ENCODE results near the gene MRPS18C. TPM values are rescaled to one million over a fixed set of nuclear protein-coding genes. Genes with fewer than 3 reads are reported as not detected.
"Not testable (repeated sequence)": the region's sequence is repeated elsewhere in the genome, so short reads cannot be mapped to it uniquely, and the experiment has no call there.

The MRPS18C gene
- total RNA-seq, 4 donors from 2014 or later = 10.7 to 32.2 (median 16.5) TPM

GRCh38 chr4:83509156-83509585 lies 53.3 kb downstream of the MRPS18C start:
- in situ Hi-C loops (cut with MboI; ENCODE audit: low pct_ligation_motif_present in 1 of 4, low pct_unique_long_range_greater_than_20kb in 1 of 4, low sequenced_read_pairs in 3 of 4) = loop anchor here in 3 of 4 donors (25.0 kb wide), 1 partner anchor 1003 kb away; no protein-coding TSS in a partner anchor
- H3K27me3 ChIP-seq, H3K4me3 ChIP-seq, H3K9me3 ChIP-seq, H3K4me1 ChIP-seq, H3K36me3 ChIP-seq, H3K27ac ChIP-seq: not testable (repeated sequence)
- intact Hi-C loops (cut with DNase I; ENCODE audit: low total_unique reads) = loop anchor here (2.0 kb wide), 1 partner anchor 132 kb away; no protein-coding TSS in a partner anchor
- peak; percentile 69 for DNase-seq
- peak; percentile 69 to 93 (median 82) for TF ChIP-seq CTCF (IDR thresholded peaks at IDR 0.05)
- WGBS, 2 donors (ENCODE audit: low coverage in 1 of 2) = 62 to 63% methylated on average over 3 of the region's 3 CpGs

GRCh38 chr4:83510442-83510841 lies 54.6 kb downstream of the MRPS18C start:
- no peak overlapping the region for H3K4me3 ChIP-seq
- DNase-seq = no peak
- intact Hi-C loops (cut with DNase I; ENCODE audit: low total_unique reads) (no loop called here), in situ Hi-C loops (cut with MboI; ENCODE audit: low pct_ligation_motif_present in 1 of 4, low pct_unique_long_range_greater_than_20kb in 1 of 4, low sequenced_read_pairs in 3 of 4) (loop anchor here (5.0 to 25.0 kb wide), 3 partner anchors 122 to 1002 kb away; no protein-coding TSS in a partner anchor)
- no peaks in the 10 kb centered on the region for H3K27me3 ChIP-seq
- H3K36me3 ChIP-seq = no peaks in the 10 kb centered on the region
- H3K9me3 ChIP-seq = no peaks in the 10 kb centered on the region
- no peak overlapping the region for H3K27ac ChIP-seq
- H3K4me1 ChIP-seq = no peaks in the 10 kb centered on the region
- TF ChIP-seq POLR2A (IDR thresholded peaks at IDR 0.05) = no peak
- TF ChIP-seq POLR2AphosphoS5 (IDR thresholded peaks at IDR 0.05) = no peak
- no peak for TF ChIP-seq EP300 (IDR thresholded peaks at IDR 0.05; ENCODE audit: low read depth)
- no peak for TF ChIP-seq CTCF (IDR thresholded peaks at IDR 0.05)
- 70 to 82% methylated on average over 2 to 4 of the region's 4 CpGs for WGBS, 2 donors (ENCODE audit: low coverage in 1 of 2)

Other genes starting within 250 kb of the MRPS18C start
- 10 to 100 TPM in 3 of 4 donors, under 1 TPM in 1; 0.75 to 14.4 (median 12.2) TPM for gene COQ2, start 171.3 kb upstream of the MRPS18C start, total RNA-seq
- gene HPSE, start 121.2 kb upstream of the MRPS18C start, total RNA-seq = 1 to 10 TPM in 3 of 4 donors, under 1 TPM in 1; 0.75 to 5.4 (median 4.3) TPM
- 10 to 100 TPM in 2 of 4 donors, 1 to 10 TPM in 2; 2.6 to 19.1 (median 7.4) TPM for gene HELQ, start 235 bp upstream of the MRPS18C start, total RNA-seq
- 10 to 100 TPM in 2 of 4 donors, 1 to 10 TPM in 2; 5.0 to 12.4 (median 9.7) TPM for gene ABRAXAS1, start 29.0 kb downstream of the MRPS18C start, total RNA-seq
- gene GPAT3, start 80.0 kb downstream of the MRPS18C start, total RNA-seq = 10 to 100 TPM in 3 of 4 donors, 1 to 10 TPM in 1; 2.8 to 32.4 (median 22.0) TPM

All from transverse colon (tissue), 4 donors.